Endothelial cell of umbilical vein (primary cell): ENCODE data around the gene ACTN1. TPM values are rescaled to one million over a fixed set of nuclear protein-coding genes. Genes with fewer than 3 reads are reported as not detected.

Source experiments
- BruUV-seq: library from RNA; stranded (reverse); fragments of 400-500 nt; replicated peaks from 2 replicates; lab custom pipeline; 2021; lab: Mats Ljungman, UMichigan
- CTCF ChIA-PET: fragments of 300-600, 350-600 bp; sonication (Branson Sonifier 250); formaldehyde crosslinking; loops from one replicate; lab custom pipeline; 2021; ENCODE audit warnings: antibody characterized with exemption, inconsistent platforms; lab: Charles Lee
- POLR2A ChIA-PET: fragments of 300-600, 350-600 bp; sonication (Branson Sonifier 250); formaldehyde crosslinking; loops from one replicate; lab custom pipeline; 2021; ENCODE audit warnings: antibody characterized with exemption, inconsistent platforms; lab: Charles Lee
- DNase-seq: peaks from one replicate; pipeline ENCODE4 v3.0.0-alpha.2; 2011; ENCODE audit warnings: low read depth, low spot score
- FAIRE-seq: peaks from 2 replicates; lab custom pipeline; 2011; peaks lifted over from hg19 to GRCh38; lab: Jason Lieb, UNC
- H2AFZ ChIP-seq: 2 replicates; pipeline ENCODE4 v1.6.0; 2012; ENCODE audit warnings: low read depth, low read length, control low read depth, inconsistent platforms
- H3K27ac ChIP-seq: 2 replicates; pipeline ENCODE4 v1.5.1; 2011; ENCODE audit warnings: low read depth, mild to moderate bottlenecking, control low read depth, low read length, moderate library complexity; ENCODE audit not compliant: insufficient read depth
- H3K27me3 ChIP-seq, 2 experiments: 2 replicates each; pipeline versions ENCODE4 v1.6.0 to v1.6.1; 2011; ENCODE audit warnings: low read length in 2 of 2, mixed read lengths in 1 of 2; ENCODE audit not compliant: control insufficient read depth in 2 of 2, insufficient read depth in 2 of 2
- H3K36me3 ChIP-seq, 2 experiments: 2 replicates in 1 of 2; 3 replicates in 1 of 2; pipeline ENCODE4 v1.5.1; 2011; ENCODE audit warnings: low read length in 2 of 2, mild to moderate bottlenecking in 1 of 2, moderate library complexity in 1 of 2; ENCODE audit not compliant: control insufficient read depth in 2 of 2, insufficient read depth in 2 of 2; ENCODE audit errors: extremely low read depth in 1 of 2
- H3K4me1 ChIP-seq: 3 replicates; pipeline ENCODE4 v1.5.1; 2011; ENCODE audit warnings: mild to moderate bottlenecking, low read length; ENCODE audit not compliant: control insufficient read depth, insufficient read depth; ENCODE audit errors: extremely low read depth
- H3K4me2 ChIP-seq: 2 replicates; pipeline ENCODE4 v1.6.1; 2011; ENCODE audit warnings: low read length, control low read depth, mixed read lengths; ENCODE audit not compliant: insufficient read depth
- H3K4me3 ChIP-seq, 3 experiments: fragments of 200-600 bp in 1 of 3; sonication (generic), shearing (Covaris generic) in 1 of 3; replicated peaks in 1 of 3; 2 replicates each; pipeline ENCODE4 v1.5.1; 2011 to 2016; ENCODE audit warnings: control low read depth in 3 of 3, low read length in 3 of 3, mild to moderate bottlenecking in 2 of 3, inconsistent platforms in 1 of 3, low read depth in 1 of 3, moderate library complexity in 1 of 3; ENCODE audit not compliant: insufficient read depth in 1 of 3
- H3K79me2 ChIP-seq: 2 replicates; pipeline ENCODE4 v1.6.0; 2012; ENCODE audit warnings: low read length, inconsistent platforms; ENCODE audit not compliant: control insufficient read depth, insufficient read depth
- H3K9ac ChIP-seq: replicated peaks from 2 replicates; pipeline ENCODE3; 2011; ENCODE audit warnings: low read length, control low read depth; ENCODE audit not compliant: insufficient read depth; ENCODE audit errors: extremely low read depth
- H3K9me1 ChIP-seq: replicated peaks from 3 replicates; pipeline ENCODE4 v1.6.0; 2011; ENCODE audit warnings: mild to moderate bottlenecking, low read length; ENCODE audit not compliant: control insufficient read depth, insufficient read depth; ENCODE audit errors: extremely low read depth
- H3K9me3 ChIP-seq: replicated peaks from 2 replicates; pipeline ENCODE4 v1.5.1; 2012; ENCODE audit warnings: low read length, inconsistent platforms; ENCODE audit not compliant: control insufficient read depth, insufficient read depth
- H4K20me1 ChIP-seq: replicated peaks from 2 replicates; pipeline ENCODE3; 2011; ENCODE audit warnings: mild to moderate bottlenecking, low read length; ENCODE audit not compliant: control insufficient read depth, insufficient read depth; ENCODE audit errors: extremely low read depth
- EZH2 ChIP-seq: IDR thresholded peaks from 2 replicates; pipeline ENCODE4 v1.6.1; 2012; ENCODE audit warnings: borderline replicate concordance, low read depth, mild to moderate bottlenecking, moderate library complexity, low read length, inconsistent platforms; ENCODE audit not compliant: severe bottlenecking
- FOS ChIP-seq: IDR thresholded peaks from 2 replicates; pipeline ENCODE4 v1.6.1; 2011; ENCODE audit warnings: mild to moderate bottlenecking, low read length, moderate library complexity, borderline replicate concordance; ENCODE audit not compliant: insufficient read depth
- GATA2 ChIP-seq: IDR thresholded peaks from 2 replicates; pipeline ENCODE4 v1.7.0; 2011; ENCODE audit warnings: low read depth, mild to moderate bottlenecking, moderate library complexity, mixed read lengths, low read length; ENCODE audit not compliant: insufficient read length, insufficient read depth
- JUN ChIP-seq: IDR thresholded peaks from 2 replicates; pipeline ENCODE4 v1.6.1; 2011; ENCODE audit warnings: borderline replicate concordance, low read depth; ENCODE audit not compliant: insufficient read length, insufficient read depth
- MYC ChIP-seq: IDR thresholded peaks from one replicate; pipeline ENCODE4 v1.6.1; 2011; ENCODE audit warnings: mild to moderate bottlenecking, low read depth, low read length
- POLR2A ChIP-seq: IDR thresholded peaks from 2 replicates; pipeline ENCODE4 v1.6.1; 2012; ENCODE audit warnings: low read depth, mild to moderate bottlenecking, control low read depth, low read length
- POLR2AphosphoS5 ChIP-seq: IDR thresholded peaks from 2 replicates; pipeline ENCODE4 v1.6.1; 2012; ENCODE audit warnings: low read depth, mild to moderate bottlenecking, control low read depth, low read length, moderate library complexity; ENCODE audit not compliant: insufficient read depth
- dilution Hi-C: fragments of 300-500 bp; cut with MboI; formaldehyde crosslinking; loops from one replicate; pipeline ENCODE4 v1.15.0; 2019; ENCODE audit warnings: low sequenced_read_pairs; ENCODE audit not compliant: extremely low pct_ligation_motif_present
- intact Hi-C: fragments of 100-400 bp; cut with micrococcal nuclease; formaldehyde crosslinking; loops from one replicate; pipeline ENCODE4 v1.10.0; 2022
- polyA plus RNA-seq, 4 experiments: library from polyadenylated mRNA; depleted of rRNA in 3 of 4; stranded (reverse) in 3 of 4; unstranded in 1 of 4; fragments of >200 nt; gene quantifications; 2 replicates each; pipeline versions ENCODE4 v1.2.1 to v1.2.3, GENCODE V29; 2011 to 2012; ENCODE audit warnings: missing spikeins in 1 of 4
- total RNA-seq: library from RNA; stranded (reverse); gene quantifications from 2 replicates; pipeline ENCODE4 v1.2.3, GENCODE V29; 2021
- TF ChIP-seq, protein P1 (sequence below): IDR thresholded peaks from 2 replicates; pipeline ENCODE4 v1.6.1; 2011; ENCODE audit not compliant: insufficient read depth, insufficient read length
- TF ChIP-seq, protein P2 (sequence below), 2 donors: IDR thresholded peaks; 1 replicate in 1 of 2; 2 replicates in 1 of 2; pipeline ENCODE4 v1.5.1; 2011; ENCODE audit warnings: low read length in 2 of 2, mild to moderate bottlenecking in 2 of 2, moderate library complexity in 2 of 2, control low read depth in 1 of 2, inconsistent platforms in 1 of 2, low read depth in 1 of 2; ENCODE audit not compliant: insufficient read depth in 1 of 2; ENCODE audit errors: extremely low read depth in 1 of 2

The ACTN1 gene
- total and polyA plus RNA-seq, 2 donors (not counting 3 experiments of a cell fraction or from before 2014, with no cell fraction given), result 442 to 463 TPM

DNA sequence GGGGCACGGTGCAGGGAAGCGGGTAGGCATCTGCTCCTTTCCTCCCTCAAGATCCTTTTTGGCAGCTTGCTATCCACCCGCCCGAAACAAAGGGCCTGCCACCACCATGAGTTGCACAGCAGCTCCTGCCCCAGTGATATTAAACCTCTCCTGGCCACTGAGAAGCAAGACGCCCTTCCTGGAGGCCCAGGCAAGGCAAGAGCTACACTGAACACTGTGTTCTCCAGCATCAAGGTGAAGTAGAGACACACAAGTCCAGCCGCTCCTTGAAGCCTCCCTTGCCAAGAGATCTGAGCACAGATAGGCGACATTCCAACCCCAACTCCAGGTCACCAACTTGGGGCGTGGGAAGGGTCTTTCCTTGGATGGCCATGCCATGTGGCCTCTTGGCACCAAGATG is 70.9 kb downstream of the ACTN1 start:
- TF ChIP-seq GATA2 (no peak), EZH2 (no peak), POLR2A (no peak), JUN (no peak), FOS (no peak), MYC (no peak), POLR2AphosphoS5 (no peak)
- TF ChIP-seq, protein P1, sequence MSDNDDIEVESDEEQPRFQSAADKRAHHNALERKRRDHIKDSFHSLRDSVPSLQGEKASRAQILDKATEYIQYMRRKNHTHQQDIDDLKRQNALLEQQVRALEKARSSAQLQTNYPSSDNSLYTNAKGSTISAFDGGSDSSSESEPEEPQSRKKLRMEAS, result no peak
- TF ChIP-seq, protein P2, sequence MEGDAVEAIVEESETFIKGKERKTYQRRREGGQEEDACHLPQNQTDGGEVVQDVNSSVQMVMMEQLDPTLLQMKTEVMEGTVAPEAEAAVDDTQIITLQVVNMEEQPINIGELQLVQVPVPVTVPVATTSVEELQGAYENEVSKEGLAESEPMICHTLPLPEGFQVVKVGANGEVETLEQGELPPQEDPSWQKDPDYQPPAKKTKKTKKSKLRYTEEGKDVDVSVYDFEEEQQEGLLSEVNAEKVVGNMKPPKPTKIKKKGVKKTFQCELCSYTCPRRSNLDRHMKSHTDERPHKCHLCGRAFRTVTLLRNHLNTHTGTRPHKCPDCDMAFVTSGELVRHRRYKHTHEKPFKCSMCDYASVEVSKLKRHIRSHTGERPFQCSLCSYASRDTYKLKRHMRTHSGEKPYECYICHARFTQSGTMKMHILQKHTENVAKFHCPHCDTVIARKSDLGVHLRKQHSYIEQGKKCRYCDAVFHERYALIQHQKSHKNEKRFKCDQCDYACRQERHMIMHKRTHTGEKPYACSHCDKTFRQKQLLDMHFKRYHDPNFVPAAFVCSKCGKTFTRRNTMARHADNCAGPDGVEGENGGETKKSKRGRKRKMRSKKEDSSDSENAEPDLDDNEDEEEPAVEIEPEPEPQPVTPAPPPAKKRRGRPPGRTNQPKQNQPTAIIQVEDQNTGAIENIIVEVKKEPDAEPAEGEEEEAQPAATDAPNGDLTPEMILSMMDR (IDR thresholded peaks at IDR 0.05; ENCODE audit: extremely low read depth in 1 of 2, insufficient read depth in 1 of 2, low read depth in 1 of 2, low read length in 2 of 2), result no peak
- ChIA-PET POLR2A (no interaction called here), CTCF (interaction anchor here (0.6 to 5.1 kb wide), 4 partner anchors 61 to 353 kb away, joined by 3 to 33 read pairs (median 8); no protein-coding TSS in a partner anchor)
- dilution Hi-C loops (no loop called here), intact Hi-C loops (no loop called here)
- Histone ChIP-seq H3K4me3 (no peak overlapping the region), H4K20me1 (peaks cover 2% of the 10 kb centered on the region), H3K4me1 (no peaks in the 10 kb centered on the region), H3K36me3 (peaks cover 50 to 59% of the 10 kb centered on the region in 2 experiments), H3K27me3 (no peaks in the 10 kb centered on the region), H2AFZ (no peak overlapping the region), H3K79me2 (peaks cover 55% of the 10 kb centered on the region), H3K9me3 (no peaks in the 10 kb centered on the region), H3K9ac (no peak overlapping the region), H3K9me1 (no peaks in the 10 kb centered on the region), H3K4me2 (no peak overlapping the region), H3K27ac (no peak overlapping the region)
- DNase-seq (no peak), FAIRE-seq (no peak)
- no TSS peak for BruUV-seq
